CD14-positive monocyte (primary cell): ENCODE measurements around the gene RABGAP1. TPM values are rescaled to one million over a fixed set of nuclear protein-coding genes. Genes with fewer than 3 reads are reported as not detected.

Experiments
- DNase-seq, 3 donors: peaks; one replicate each; pipeline ENCODE4 v3.0.0-alpha.2; 2011 to 2022
- H2AFZ ChIP-seq: 2 replicates; pipeline ENCODE4 v1.6.0; 2012; ENCODE audit warnings: mild to moderate bottlenecking, low read depth, low read length, inconsistent platforms; ENCODE audit not compliant: insufficient read depth, poor library complexity, severe bottlenecking
- H3K27ac ChIP-seq, 2 donors: 1 replicate in 1 of 2; 2 replicates in 1 of 2; pipeline ENCODE4 v1.5.1; 2012 to 2013; ENCODE audit warnings: low read length in 2 of 2, control low read depth in 1 of 2, inconsistent platforms in 1 of 2, low read depth in 1 of 2, mild to moderate bottlenecking in 1 of 2
- H3K27me3 ChIP-seq, 2 donors: one replicate each; pipeline versions ENCODE4 v1.6.0 to v1.6.1; 2011 to 2013; ENCODE audit warnings: low read length in 2 of 2; ENCODE audit not compliant: control insufficient read depth in 2 of 2, insufficient read depth in 2 of 2
- H3K36me3 ChIP-seq, 2 donors: replicated peaks in 1 of 2; 1 replicate in 1 of 2; 2 replicates in 1 of 2; pipeline versions ENCODE4 v1.5.1 to v1.6.1; 2012 to 2013; ENCODE audit warnings: low read length in 2 of 2, control low read depth in 1 of 2, inconsistent platforms in 1 of 2, mild to moderate bottlenecking in 1 of 2; ENCODE audit not compliant: insufficient read depth in 2 of 2, control insufficient read depth in 1 of 2
- H3K4me1 ChIP-seq, 2 donors: 1 replicate in 1 of 2; 2 replicates in 1 of 2; pipeline versions ENCODE4 v1.5.1 to v1.6.1; 2012 to 2013; ENCODE audit warnings: low read length in 2 of 2, control low read depth in 1 of 2, inconsistent platforms in 1 of 2, mild to moderate bottlenecking in 1 of 2, moderate library complexity in 1 of 2; ENCODE audit not compliant: insufficient read depth in 2 of 2, control insufficient read depth in 1 of 2
- H3K4me2 ChIP-seq: replicated peaks from 2 replicates; pipeline ENCODE3; 2012; ENCODE audit warnings: low read length, moderate library complexity, mild to moderate bottlenecking; ENCODE audit not compliant: poor library complexity, severe bottlenecking; ENCODE audit errors: extremely low read depth
- H3K4me3 ChIP-seq, 3 experiments: fragments of 200-600 bp in 1 of 3; sonication (generic) in 1 of 3; replicated peaks in 1 of 3; 1 replicate in 2 of 3; 2 replicates in 1 of 3; pipeline ENCODE4 v1.5.1; 2011 to 2013; ENCODE audit warnings: low read length in 3 of 3, mild to moderate bottlenecking in 3 of 3, control low read depth in 2 of 3, low read depth in 2 of 3, inconsistent platforms in 1 of 3, moderate library complexity in 1 of 3
- H3K79me2 ChIP-seq: 2 replicates; pipeline ENCODE4 v1.6.0; 2012; ENCODE audit warnings: mild to moderate bottlenecking, control low read depth, inconsistent platforms, low read length, moderate library complexity; ENCODE audit not compliant: insufficient read depth
- H3K9ac ChIP-seq: 2 replicates; pipeline ENCODE4 v1.6.0; 2017; ENCODE audit warnings: low read length, mild to moderate bottlenecking; ENCODE audit not compliant: insufficient read depth, poor library complexity, severe bottlenecking
- H3K9me3 ChIP-seq, 2 donors: replicated peaks in 1 of 2; 1 replicate in 1 of 2; 2 replicates in 1 of 2; pipeline versions ENCODE4 v1.5.1 to v1.6.1; 2012 to 2013; ENCODE audit warnings: low read length in 2 of 2, control low read depth in 1 of 2; ENCODE audit not compliant: control insufficient read depth in 1 of 2, insufficient read depth in 1 of 2
- H4K20me1 ChIP-seq: 2 replicates; pipeline ENCODE4 v1.6.0; 2012; ENCODE audit warnings: mild to moderate bottlenecking, low read length, control low read depth, moderate library complexity; ENCODE audit not compliant: insufficient read depth
- H3K27ac Mint-ChIP-seq, 7 donors: one replicate each; pipeline ENCODE4 v1.8.0; 2020; ENCODE audit warnings: mild to moderate bottlenecking in 7 of 7, mixed read lengths in 7 of 7, moderate library complexity in 6 of 7, inconsistent platforms in 2 of 7
- H3K27me3 Mint-ChIP-seq, 3 donors: one replicate each; pipeline ENCODE4 v1.8.0; 2021 to 2022; ENCODE audit warnings: low read depth in 3 of 3, mild to moderate bottlenecking in 3 of 3, mixed read lengths in 3 of 3, moderate library complexity in 3 of 3, inconsistent platforms in 1 of 3
- H3K36me3 Mint-ChIP-seq, 2 donors: one replicate each; pipeline ENCODE4 v1.8.0; 2020; ENCODE audit warnings: mixed read lengths in 2 of 2, inconsistent platforms in 1 of 2, mild to moderate bottlenecking in 1 of 2
- H3K4me1 Mint-ChIP-seq: one replicate; pipeline ENCODE4 v1.8.0; 2020; ENCODE audit warnings: mild to moderate bottlenecking, mixed read lengths
- H3K4me3 Mint-ChIP-seq, 2 donors: one replicate each; pipeline ENCODE4 v1.8.0; 2020; ENCODE audit warnings: mild to moderate bottlenecking in 2 of 2, mixed read lengths in 2 of 2, moderate library complexity in 1 of 2
- H3K9me3 Mint-ChIP-seq, 7 donors: one replicate each; pipeline ENCODE4 v1.8.0; 2020 to 2022; ENCODE audit warnings: mixed read lengths in 7 of 7, mild to moderate bottlenecking in 6 of 7, moderate library complexity in 6 of 7, inconsistent platforms in 2 of 7
- CTCF ChIP-seq: fragments of 200-600 bp; IDR thresholded peaks from one replicate; pipeline ENCODE4 v1.8.0; 2022; ENCODE audit warnings: antibody characterized with exemption, mild to moderate bottlenecking
- WGBS: methylation state at CpG from one replicate; pipeline ENCODE4 v1.1.5; 2013; ENCODE audit warnings: missing lambda C conversion rate; ENCODE audit not compliant: insufficient coverage; 5-methylcytosine and 5-hydroxymethylcytosine counted together
- intact Hi-C, 2 donors: fragments of 100-400 bp; cut with micrococcal nuclease; formaldehyde crosslinking; loops; one replicate each; pipeline versions ENCODE4 v1.15.0 to v1.15.1; 2023
- polyA plus RNA-seq, 3 donors: library from polyadenylated mRNA; depleted of rRNA in 1 of 3; unstranded in 2 of 3; stranded (reverse) in 1 of 3; fragments of 300-500 nt in 2 of 3; fragments of >200 nt in 1 of 3; fragmentation: Illumina TruSeq in 2 of 3; gene quantifications; 1 replicate in 2 of 3; 2 replicates in 1 of 3; pipeline ENCODE4 v1.2.3, GENCODE V29; 2012 to 2021

The RABGAP1 gene
- polyA plus RNA-seq, 3 donors: 14.7 to 24.1 (median 19.3) TPM

GRCh38 chr9:123132696-123133095, 191.9 kb downstream of the RABGAP1 start:
- intact Hi-C loops: no loop called here
- no peak overlapping the region for H3K9ac ChIP-seq
- DNase-seq: no peak
- no peak overlapping the region for H3K4me3 ChIP-seq
- H3K27me3 Mint-ChIP-seq: no peaks in the 10 kb centered on the region
- no peaks in the 10 kb centered on the region for H3K36me3 ChIP-seq
- H3K4me2 ChIP-seq: no peak overlapping the region
- no peaks in the 10 kb centered on the region for H3K4me1 ChIP-seq
- no peak for TF ChIP-seq CTCF
- no peaks in the 10 kb centered on the region for H3K9me3 ChIP-seq
- no peaks in the 10 kb centered on the region for H4K20me1 ChIP-seq
- no peaks in the 10 kb centered on the region for H3K27me3 ChIP-seq
- H2AFZ ChIP-seq: no peak overlapping the region
- H3K9me3 Mint-ChIP-seq: no peaks in the 10 kb centered on the region
- no peak overlapping the region for H3K27ac ChIP-seq
- 95% methylated on average over 3 of the region's 6 CpGs for WGBS
- H3K79me2 ChIP-seq: no peaks in the 10 kb centered on the region
- H3K27ac Mint-ChIP-seq: no peak overlapping the region
- no peak overlapping the region for H3K4me3 Mint-ChIP-seq
- H3K36me3 Mint-ChIP-seq: peaks cover 0 to 2% of the 10 kb centered on the region in 2 donors
- H3K4me1 Mint-ChIP-seq: peaks cover 2% of the 10 kb centered on the region

- no peaks in the 10 kb centered on the region for H3K4me1 Mint-ChIP-seq
- no peaks in the 10 kb centered on the region for H3K79me2 ChIP-seq
- peaks cover 0 to 2% of the 10 kb centered on the region in 2 donors for H3K36me3 Mint-ChIP-seq
- H3K9me3 ChIP-seq: no peaks in the 10 kb centered on the region
- no peak overlapping the region for H3K4me2 ChIP-seq
- no peak overlapping the region for H3K4me3 ChIP-seq
- no peaks in the 10 kb centered on the region for H3K36me3 ChIP-seq
- no peak overlapping the region for H3K27ac Mint-ChIP-seq
- H3K4me3 Mint-ChIP-seq: no peak overlapping the region
- no peak for TF ChIP-seq CTCF
- intact Hi-C loops: no loop called here
- H2AFZ ChIP-seq: no peak overlapping the region
- H4K20me1 ChIP-seq: no peaks in the 10 kb centered on the region
- DNase-seq: no peak
- no peak overlapping the region for H3K9ac ChIP-seq
- no peak overlapping the region for H3K27ac ChIP-seq
- H3K9me3 Mint-ChIP-seq: no peaks in the 10 kb centered on the region
- no peaks in the 10 kb centered on the region for H3K4me1 ChIP-seq
- no peaks in the 10 kb centered on the region for H3K27me3 ChIP-seq
- WGBS: 88% methylated on average over 4 of the region's 5 CpGs
- H3K27me3 Mint-ChIP-seq: no peaks in the 10 kb centered on the region
These were observed 194.6 kb downstream of the RABGAP1 start for GRCh38 chr9:123135430-123135829.
